Spleen (tissue), 11 donors: ENCODE measurements around the gene CMIP. TPM values are rescaled to one million over a fixed set of nuclear protein-coding genes. Genes with fewer than 3 reads are reported as not detected.

ENCODE experiments used
- DNase-seq: peaks from one replicate; pipeline ENCODE4 v3.0.0-alpha.2; 2020
- H3K27ac ChIP-seq, 8 donors: fragments of 200-600 bp; sonication (generic) in 7 of 8; 1 replicate in 4 of 8; 2 replicates in 4 of 8; pipeline versions ENCODE4 v1.5.0 to v1.8.0; 2016 to 2021; ENCODE audit warnings: inconsistent platforms in 4 of 8, mild to moderate bottlenecking in 4 of 8, moderate library complexity in 1 of 8
- H3K27me3 ChIP-seq, 7 donors: fragments of 200-600 bp; sonication (generic) in 6 of 7; replicated peaks in 1 of 7; 1 replicate in 4 of 7; 2 replicates in 3 of 7; pipeline versions ENCODE4 v1.5.0 to v1.8.0; 2016 to 2021; ENCODE audit warnings: inconsistent platforms in 3 of 7, mild to moderate bottlenecking in 1 of 7
- H3K36me3 ChIP-seq, 6 donors: fragments of 200-600 bp; sonication (generic) in 5 of 6; 1 replicate in 4 of 6; 2 replicates in 2 of 6; pipeline versions ENCODE4 v1.5.0 to v1.8.0; 2016 to 2021; ENCODE audit warnings: inconsistent platforms in 2 of 6
- H3K4me1 ChIP-seq, 6 donors: fragments of 200-600 bp; sonication (generic) in 5 of 6; 1 replicate in 3 of 6; 2 replicates in 3 of 6; pipeline versions ENCODE4 v1.5.0 to v1.8.0; 2016 to 2021; ENCODE audit warnings: inconsistent platforms in 3 of 6
- H3K4me3 ChIP-seq, 8 donors: fragments of 200-600 bp; sonication (generic) in 7 of 8; 1 replicate in 4 of 8; 2 replicates in 4 of 8; pipeline versions ENCODE4 v1.5.0 to v1.8.0; 2016 to 2021; ENCODE audit warnings: inconsistent platforms in 4 of 8, mild to moderate bottlenecking in 4 of 8, moderate library complexity in 2 of 8
- H3K9me3 ChIP-seq, 8 donors: fragments of 200-600 bp; sonication (generic) in 7 of 8; 1 replicate in 4 of 8; 2 replicates in 4 of 8; pipeline versions ENCODE4 v1.5.0 to v1.8.0; 2016 to 2021; ENCODE audit warnings: inconsistent platforms in 4 of 8
- POLR2A ChIP-seq, 3 donors: fragments of 450-650 bp; IDR thresholded peaks; one replicate each; pipeline ENCODE4 v1.5.1; 2017; ENCODE audit warnings: antibody characterized with exemption in 3 of 3, mild to moderate bottlenecking in 1 of 3
- POLR2AphosphoS5 ChIP-seq, 3 donors: sonication (generic); formaldehyde crosslinking; IDR thresholded peaks; one replicate each; pipeline ENCODE4 v1.5.1; 2017; ENCODE audit warnings: antibody characterized with exemption in 3 of 3
- WGBS, 5 donors: extraction: QIAGEN DNeasy Blood & Tissue Kit in 3 of 5; methylation state at CpG; one replicate each; pipeline versions ENCODE4 v1.1.5 to v1.1.7; 2013 to 2018; 5-methylcytosine and 5-hydroxymethylcytosine counted together
- intact Hi-C: fragments of 100-400 bp; cut with DNase I; formaldehyde crosslinking; loops from one replicate; pipeline ENCODE4 v1.15.0; 2023; ENCODE audit warnings: low total_unique reads
- polyA plus RNA-seq, 3 donors: library from polyadenylated mRNA; stranded (reverse); fragments of 200-250 nt; gene quantifications; one replicate each; pipeline ENCODE4 v1.2.1, GENCODE V29; 2013
- total RNA-seq, 7 donors: library from RNA; depleted of rRNA in 3 of 7; stranded (reverse); fragments of >200 nt in 3 of 7; fragmentation: NEBNext Ultra II Directional in 4 of 7; extraction: Animal tissue kit (Norgen Biotek cat#: 25700) in 4 of 7; gene quantifications; one replicate each; pipeline versions ENCODE4 v1.1.0 to v1.2.1, GENCODE V29; 2016 to 2021
- TF ChIP-seq, protein P1 (sequence below), 11 experiments: fragments of 200-600 bp in 7 of 11; fragments of 450-650 bp in 4 of 11; sonication (generic) in 4 of 11; IDR thresholded peaks in 8 of 11; conservative IDR thresholded peaks in 3 of 11; 1 replicate in 7 of 11; 2 replicates in 4 of 11; pipeline versions ENCODE4 v1.4.0 to v1.8.0; 2016 to 2021; ENCODE audit warnings: antibody characterized with exemption in 11 of 11, inconsistent platforms in 4 of 11, mild to moderate bottlenecking in 1 of 11
- donor health status: healthy with polysubstance abuse.
- donor health status: DM: no; HTN: no; CAD: no; lungs with moderate emphysema.
- donor health status: DM: no; HTN: no; CAD: no.
- donor health status: Bipolar disorder and iron deficiency.
- donor health status: healthy.
- donor health status: DM: no; HTN: no; CAD: no.
- donor health status: DM: yes; HTN: yes; CAD: no.

The CMIP gene
- total and polyA plus RNA-seq, 10 donors, result 6.0 to 107 (median 63.6) TPM

- Histone ChIP-seq H3K36me3 (peaks cover 0 to 32% (median 0%) of the 10 kb centered on the region in 6 donors), H3K4me1 (peaks cover 9 to 62% (median 45%) of the 10 kb centered on the region in 6 donors), H3K27ac (no peak overlapping the region), H3K9me3 (no peaks in the 10 kb centered on the region), H3K27me3 (no peaks in the 10 kb centered on the region), H3K4me3 (no peak overlapping the region)
- DNase-seq, result no peak
- 91 to 96% (median 95%) methylated on average over 18 of the region's 18 CpGs for WGBS, 5 donors
- intact Hi-C loops, result no loop called here
- TF ChIP-seq, protein P1, sequence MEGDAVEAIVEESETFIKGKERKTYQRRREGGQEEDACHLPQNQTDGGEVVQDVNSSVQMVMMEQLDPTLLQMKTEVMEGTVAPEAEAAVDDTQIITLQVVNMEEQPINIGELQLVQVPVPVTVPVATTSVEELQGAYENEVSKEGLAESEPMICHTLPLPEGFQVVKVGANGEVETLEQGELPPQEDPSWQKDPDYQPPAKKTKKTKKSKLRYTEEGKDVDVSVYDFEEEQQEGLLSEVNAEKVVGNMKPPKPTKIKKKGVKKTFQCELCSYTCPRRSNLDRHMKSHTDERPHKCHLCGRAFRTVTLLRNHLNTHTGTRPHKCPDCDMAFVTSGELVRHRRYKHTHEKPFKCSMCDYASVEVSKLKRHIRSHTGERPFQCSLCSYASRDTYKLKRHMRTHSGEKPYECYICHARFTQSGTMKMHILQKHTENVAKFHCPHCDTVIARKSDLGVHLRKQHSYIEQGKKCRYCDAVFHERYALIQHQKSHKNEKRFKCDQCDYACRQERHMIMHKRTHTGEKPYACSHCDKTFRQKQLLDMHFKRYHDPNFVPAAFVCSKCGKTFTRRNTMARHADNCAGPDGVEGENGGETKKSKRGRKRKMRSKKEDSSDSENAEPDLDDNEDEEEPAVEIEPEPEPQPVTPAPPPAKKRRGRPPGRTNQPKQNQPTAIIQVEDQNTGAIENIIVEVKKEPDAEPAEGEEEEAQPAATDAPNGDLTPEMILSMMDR (IDR thresholded peaks at IDR 0.05 in 8 of 11, conservative IDR thresholded peaks at IDR 0.05 in 3 of 11), result no peak
- TF ChIP-seq POLR2AphosphoS5 (IDR thresholded peaks at IDR 0.05), result peak in 2 of 3 donors; percentile 16 to 50
Observed at GRCh38 chr16:81629896-81630634, 185.5 kb downstream of the CMIP start.

DNA sequence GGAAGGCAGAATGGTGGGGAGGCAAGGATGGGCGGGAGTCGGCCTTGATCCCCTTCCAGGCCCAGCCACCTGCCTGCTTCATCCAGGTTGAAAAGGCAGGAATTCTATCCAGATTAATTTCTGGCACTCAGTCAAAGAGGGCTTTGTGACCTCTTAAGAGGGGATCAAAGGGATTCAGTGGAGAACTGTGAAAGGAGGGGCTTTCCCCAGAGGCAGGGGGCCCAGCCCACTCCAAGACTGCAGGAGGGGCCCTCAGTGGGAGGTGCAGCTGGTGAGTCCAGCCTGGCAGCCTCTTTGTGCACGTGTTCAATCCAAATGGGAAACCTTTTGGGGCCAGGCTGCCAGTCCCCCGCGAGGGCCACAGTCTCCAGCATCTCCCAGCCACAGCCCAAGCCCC is 186.0 kb downstream of the CMIP start:
- Histone ChIP-seq H3K36me3 (peaks cover 0 to 30% (median 0%) of the 10 kb centered on the region in 6 donors), H3K27ac (peak overlapping the region in 1 of 8 donors; percentile 9), H3K4me1 (peaks cover 3 to 62% (median 44%) of the 10 kb centered on the region in 6 donors), H3K4me3 (no peak overlapping the region), H3K27me3 (no peaks in the 10 kb centered on the region), H3K9me3 (no peaks in the 10 kb centered on the region)
- intact Hi-C loops, result no loop called here
- DNase-seq, result no peak
- TF ChIP-seq POLR2AphosphoS5 (IDR thresholded peaks at IDR 0.05) (no peak), POLR2A (IDR thresholded peaks at IDR 0.05) (no peak)
- TF ChIP-seq, protein P1 (IDR thresholded peaks at IDR 0.05 in 8 of 11, conservative IDR thresholded peaks at IDR 0.05 in 3 of 11), result no peak
- WGBS, 5 donors, result 88 to 100% (median 95%) methylated on average over 2 to 5 of the region's 5 CpGs

- intact Hi-C loops, result no loop called here
- Histone ChIP-seq H3K36me3 (peaks cover 0 to 25% (median 0%) of the 10 kb centered on the region in 6 donors), H3K4me3 (no peak overlapping the region), H3K27ac (peak overlapping the region in 6 of 8 donors; percentile 13 to 80 (median 66)), H3K27me3 (no peaks in the 10 kb centered on the region), H3K4me1 (peaks cover 0 to 73% (median 48%) of the 10 kb centered on the region in 6 donors), H3K9me3 (no peaks in the 10 kb centered on the region)
- 59 to 67% (median 62%) methylated on average over 18 of the region's 18 CpGs for WGBS, 5 donors
- TF ChIP-seq, protein P1 (IDR thresholded peaks at IDR 0.05 in 8 of 11, conservative IDR thresholded peaks at IDR 0.05 in 3 of 11), result no peak
- no peak for TF ChIP-seq POLR2A (IDR thresholded peaks at IDR 0.05)
- TF ChIP-seq POLR2AphosphoS5 (IDR thresholded peaks at IDR 0.05), result peak in 1 of 3 donors; percentile 76
- peak; percentile 75 for DNase-seq
Observed at GRCh38 chr16:81632392-81633146, 188.0 kb downstream of the CMIP start.

DNA sequence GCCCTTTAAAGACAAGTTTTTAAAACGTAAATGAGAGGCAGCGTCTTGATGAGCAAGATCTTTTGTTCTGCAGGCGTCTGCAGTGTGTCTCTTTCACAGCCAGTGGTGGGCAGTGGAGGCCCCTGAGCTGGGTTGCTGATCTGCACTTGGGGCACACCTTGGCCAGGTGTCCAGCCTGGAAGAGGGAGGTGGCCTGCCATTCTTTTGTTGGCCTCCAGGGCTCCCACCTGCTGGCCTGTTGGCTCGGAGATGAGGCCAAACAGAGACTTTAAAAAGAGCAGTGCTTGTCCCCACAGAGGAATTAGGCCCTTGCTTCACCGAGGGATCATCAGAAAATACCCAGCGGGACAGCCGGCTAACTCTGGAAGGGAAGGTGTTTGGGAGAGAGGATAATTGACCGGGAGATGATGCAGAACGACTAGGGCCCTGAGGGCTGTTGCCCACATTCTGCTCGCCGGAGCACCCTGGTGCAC is 188.6 kb downstream of the CMIP start:
- Histone ChIP-seq H3K4me3 (no peak overlapping the region), H3K27ac (peak overlapping the region in 6 of 8 donors; percentile 13 to 80 (median 66)), H3K9me3 (no peaks in the 10 kb centered on the region), H3K4me1 (peaks cover 0 to 78% (median 49%) of the 10 kb centered on the region in 6 donors), H3K27me3 (no peaks in the 10 kb centered on the region), H3K36me3 (peaks cover 0 to 19% (median 0%) of the 10 kb centered on the region in 6 donors)
- 64 to 70% (median 65%) methylated on average over 11 of the region's 11 CpGs for WGBS, 5 donors
- no peak for DNase-seq
- intact Hi-C loops, result no loop called here
- no peak for TF ChIP-seq POLR2A (IDR thresholded peaks at IDR 0.05)
- TF ChIP-seq, protein P1 (IDR thresholded peaks at IDR 0.05 in 8 of 11, conservative IDR thresholded peaks at IDR 0.05 in 3 of 11), result peak in 3 of 11 experiments; percentile 9 to 23 (median 12)
- TF ChIP-seq POLR2AphosphoS5 (IDR thresholded peaks at IDR 0.05), result no peak
